ENCODE measurements around the gene COL15A1. TPM values are rescaled to one million over a fixed set of nuclear protein-coding genes. Genes with fewer than 3 reads are reported as not detected.
"Not testable (repeated sequence)": the region's sequence is repeated elsewhere in the genome, so short reads cannot be mapped to it uniquely, and the experiment has no call there.

The COL15A1 gene
- total RNA-seq, 1 donor from 2014 or later, result 11.8 TPM

- no peak for DNase-seq (ENCODE audit: low read depth)
- H3K36me3 ChIP-seq (ENCODE audit: control insufficient read depth, insufficient read depth, low read length), result no peaks in the 10 kb centered on the region
These were observed 64.5 kb downstream of the COL15A1 start for GRCh38 chr9:99008203-99008602.

GRCh38 chr9:99010393-99010792, 66.7 kb downstream of the COL15A1 start:
- H3K27me3 ChIP-seq (ENCODE audit: control insufficient read depth, insufficient read depth, low read length); H3K4me3 ChIP-seq (ENCODE audit: low read depth, low read length); DNase-seq (ENCODE audit: low read depth); H3K36me3 ChIP-seq (ENCODE audit: control insufficient read depth, insufficient read depth, low read length): not testable (repeated sequence)

More at GRCh38 chr9:99008203-99008602, 64.5 kb downstream of the COL15A1 start:
- TF ChIP-seq CTCF (IDR thresholded peaks at IDR 0.05; ENCODE audit: insufficient read depth, low read length, poor library complexity, severe bottlenecking), result no peak
- no peaks in the 10 kb centered on the region for H3K27me3 ChIP-seq (ENCODE audit: control insufficient read depth, insufficient read depth, low read length)
- no peak overlapping the region for H3K4me3 ChIP-seq (ENCODE audit: low read depth, low read length)

GRCh38 chr9:99011161-99011709, 67.5 kb downstream of the COL15A1 start:
- DNase-seq (ENCODE audit: low read depth), result no peak
- Histone ChIP-seq H3K36me3 (ENCODE audit: control insufficient read depth, insufficient read depth, low read length) (no peaks in the 10 kb centered on the region), H3K4me3 (ENCODE audit: low read depth, low read length) (no peak overlapping the region), H3K27me3 (ENCODE audit: control insufficient read depth, insufficient read depth, low read length) (no peaks in the 10 kb centered on the region)
- TF ChIP-seq CTCF (IDR thresholded peaks at IDR 0.05; ENCODE audit: insufficient read depth, low read length, poor library complexity, severe bottlenecking), result no peak

- no peak for DNase-seq (ENCODE audit: low read depth)
These were observed 69.3 kb downstream of the COL15A1 start for GRCh38 chr9:99012957-99013512.

GRCh38 chr9:99013550-99013949, 69.8 kb downstream of the COL15A1 start:
- TF ChIP-seq CTCF (IDR thresholded peaks at IDR 0.05; ENCODE audit: insufficient read depth, low read length, poor library complexity, severe bottlenecking), result no peak

More at GRCh38 chr9:99012957-99013512, 69.3 kb downstream of the COL15A1 start:
- Histone ChIP-seq H3K4me3 (ENCODE audit: low read depth, low read length) (no peak overlapping the region), H3K36me3 (ENCODE audit: control insufficient read depth, insufficient read depth, low read length) (no peaks in the 10 kb centered on the region), H3K27me3 (ENCODE audit: control insufficient read depth, insufficient read depth, low read length) (no peaks in the 10 kb centered on the region)
- no peak for TF ChIP-seq CTCF (IDR thresholded peaks at IDR 0.05; ENCODE audit: insufficient read depth, low read length, poor library complexity, severe bottlenecking)

GRCh38 chr9:99015448-99015847, 71.7 kb downstream of the COL15A1 start:
- Histone ChIP-seq H3K4me3 (ENCODE audit: low read depth, low read length) (no peak overlapping the region), H3K27me3 (ENCODE audit: control insufficient read depth, insufficient read depth, low read length) (no peaks in the 10 kb centered on the region), H3K36me3 (ENCODE audit: control insufficient read depth, insufficient read depth, low read length) (no peaks in the 10 kb centered on the region)
- no peak for DNase-seq (ENCODE audit: low read depth)
- TF ChIP-seq CTCF (IDR thresholded peaks at IDR 0.05; ENCODE audit: insufficient read depth, low read length, poor library complexity, severe bottlenecking), result no peak

More at GRCh38 chr9:99013550-99013949, 69.8 kb downstream of the COL15A1 start:
- DNase-seq (ENCODE audit: low read depth), result no peak
- no peaks in the 10 kb centered on the region for H3K27me3 ChIP-seq (ENCODE audit: control insufficient read depth, insufficient read depth, low read length)
- no peak overlapping the region for H3K4me3 ChIP-seq (ENCODE audit: low read depth, low read length)
- no peaks in the 10 kb centered on the region for H3K36me3 ChIP-seq (ENCODE audit: control insufficient read depth, insufficient read depth, low read length)
